Neural progenitor cell (in vitro differentiated cells): ENCODE measurements around the gene SELENOP.

Experiments used
- EZH2 ChIP-seq: fragments of 200-600 bp; sonication (generic); IDR thresholded peaks from 2 replicates; pipeline ENCODE4 v1.6.1; 2017; ENCODE audit warnings: antibody characterized with exemption, mild to moderate bottlenecking, moderate library complexity
- EZH2phosphoT487 ChIP-seq: fragments of 200-600 bp; sonication (generic); IDR thresholded peaks from 2 replicates; pipeline ENCODE4 v1.6.1; 2017; ENCODE audit warnings: antibody characterized with exemption
- TF ChIP-seq, protein P1 (sequence below): fragments of 200-600 bp; sonication (generic); IDR thresholded peaks from 2 replicates; pipeline ENCODE4 v1.5.1; 2017; ENCODE audit warnings: antibody characterized with exemption, mild to moderate bottlenecking

DNA sequence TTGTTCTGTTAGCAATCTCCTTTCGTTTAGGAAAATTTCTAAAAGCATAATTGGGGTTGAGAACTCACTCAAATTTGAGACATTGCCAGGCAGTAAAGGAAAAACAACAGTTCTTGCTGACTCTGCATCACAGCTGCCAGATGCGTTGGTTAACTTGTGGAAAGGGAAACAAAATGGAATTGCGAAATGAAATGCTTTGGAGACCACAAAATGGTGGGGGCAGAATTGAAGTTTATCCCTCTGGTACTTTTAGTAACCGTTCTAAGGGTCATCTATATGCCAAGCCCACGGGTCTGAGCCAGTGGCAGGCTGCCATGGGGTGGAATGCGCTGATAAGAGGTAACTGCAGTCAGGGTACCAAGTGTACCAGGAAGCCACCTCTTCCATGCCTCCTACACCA is 28.6 kb upstream of the SELENOP start:
- TF ChIP-seq, protein P1, sequence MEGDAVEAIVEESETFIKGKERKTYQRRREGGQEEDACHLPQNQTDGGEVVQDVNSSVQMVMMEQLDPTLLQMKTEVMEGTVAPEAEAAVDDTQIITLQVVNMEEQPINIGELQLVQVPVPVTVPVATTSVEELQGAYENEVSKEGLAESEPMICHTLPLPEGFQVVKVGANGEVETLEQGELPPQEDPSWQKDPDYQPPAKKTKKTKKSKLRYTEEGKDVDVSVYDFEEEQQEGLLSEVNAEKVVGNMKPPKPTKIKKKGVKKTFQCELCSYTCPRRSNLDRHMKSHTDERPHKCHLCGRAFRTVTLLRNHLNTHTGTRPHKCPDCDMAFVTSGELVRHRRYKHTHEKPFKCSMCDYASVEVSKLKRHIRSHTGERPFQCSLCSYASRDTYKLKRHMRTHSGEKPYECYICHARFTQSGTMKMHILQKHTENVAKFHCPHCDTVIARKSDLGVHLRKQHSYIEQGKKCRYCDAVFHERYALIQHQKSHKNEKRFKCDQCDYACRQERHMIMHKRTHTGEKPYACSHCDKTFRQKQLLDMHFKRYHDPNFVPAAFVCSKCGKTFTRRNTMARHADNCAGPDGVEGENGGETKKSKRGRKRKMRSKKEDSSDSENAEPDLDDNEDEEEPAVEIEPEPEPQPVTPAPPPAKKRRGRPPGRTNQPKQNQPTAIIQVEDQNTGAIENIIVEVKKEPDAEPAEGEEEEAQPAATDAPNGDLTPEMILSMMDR: no peak
- TF ChIP-seq EZH2: no peak
- TF ChIP-seq EZH2phosphoT487: no peak
